IMR-90 (cell line): ENCODE results near the gene ZNF497.

Experiments used
- BHLHE40 ChIP-seq: fragments of 150-350 bp; IDR thresholded peaks from 2 replicates; pipeline ENCODE4 v1.6.1; 2016; ENCODE audit warnings: mild to moderate bottlenecking, low read depth, low read length
- CHD1 ChIP-seq: IDR thresholded peaks from 2 replicates; pipeline ENCODE4 v1.6.1; 2012; ENCODE audit warnings: low read depth, low read length, improper control_type of control experiment
- MXI1 ChIP-seq: IDR thresholded peaks from 2 replicates; pipeline ENCODE4 v1.6.1; 2012; ENCODE audit warnings: low read depth, mild to moderate bottlenecking, low read length, moderate library complexity, borderline replicate concordance
- POLR2A ChIP-seq: IDR thresholded peaks from 2 replicates; pipeline ENCODE4 v1.6.1; 2012; ENCODE audit warnings: mild to moderate bottlenecking, low read depth, low read length
- RAD21 ChIP-seq: IDR thresholded peaks from 2 replicates; pipeline ENCODE4 v1.6.1; 2012; ENCODE audit warnings: low read length, improper control_type of control experiment
- TF ChIP-seq, protein P1 (sequence below): conservative IDR thresholded peaks from 2 replicates; pipeline ENCODE4 v1.5.1; 2012; ENCODE audit warnings: mild to moderate bottlenecking, low read depth, low read length, improper control_type of control experiment

DNA sequence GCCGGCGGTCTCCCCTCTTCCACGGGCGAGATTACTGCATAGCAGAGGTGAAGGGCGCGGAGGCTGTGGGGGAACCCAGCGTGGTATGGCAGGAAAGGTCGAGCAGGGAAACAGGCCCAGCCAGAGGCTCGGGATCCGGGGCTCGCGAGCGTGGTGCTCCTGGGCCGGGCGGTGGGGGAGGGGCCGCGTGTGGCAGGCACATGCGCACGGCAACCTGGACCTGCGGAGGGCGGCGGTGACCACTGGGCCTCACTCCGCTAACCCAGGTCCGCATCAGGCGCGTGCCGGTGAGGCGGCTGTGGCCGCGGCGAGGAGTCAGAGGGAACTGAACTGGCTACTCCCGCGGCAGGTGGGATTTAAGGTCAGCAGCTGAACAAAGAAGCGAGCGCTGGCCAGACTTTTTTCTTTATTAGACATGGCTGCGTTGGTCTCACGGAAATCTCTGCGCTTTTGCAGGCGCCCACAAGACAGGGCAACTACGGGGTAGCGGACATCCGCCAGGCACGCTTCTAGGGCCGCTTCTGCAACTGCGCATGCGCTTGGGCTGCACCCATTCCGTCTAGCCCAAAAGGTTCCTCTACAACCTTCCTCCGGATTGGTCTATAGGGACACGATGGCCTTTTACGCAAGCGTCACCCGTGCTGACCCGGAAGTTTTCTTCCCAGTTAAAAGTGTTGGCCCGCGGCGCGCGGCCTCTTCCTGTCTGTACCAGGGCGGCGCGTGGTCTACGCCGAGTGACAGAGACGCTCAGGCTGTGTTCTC is 24.2 kb upstream of the ZNF497 start, which contains the start of gene RPS5:
- TF ChIP-seq RAD21 (no peak), MXI1 (peak; percentile 99), POLR2A (peak; percentile 99), CHD1 (peak; percentile 73; the same call in 1 of the 2 replicates), BHLHE40 (peak; percentile 83)
- TF ChIP-seq, protein P1, sequence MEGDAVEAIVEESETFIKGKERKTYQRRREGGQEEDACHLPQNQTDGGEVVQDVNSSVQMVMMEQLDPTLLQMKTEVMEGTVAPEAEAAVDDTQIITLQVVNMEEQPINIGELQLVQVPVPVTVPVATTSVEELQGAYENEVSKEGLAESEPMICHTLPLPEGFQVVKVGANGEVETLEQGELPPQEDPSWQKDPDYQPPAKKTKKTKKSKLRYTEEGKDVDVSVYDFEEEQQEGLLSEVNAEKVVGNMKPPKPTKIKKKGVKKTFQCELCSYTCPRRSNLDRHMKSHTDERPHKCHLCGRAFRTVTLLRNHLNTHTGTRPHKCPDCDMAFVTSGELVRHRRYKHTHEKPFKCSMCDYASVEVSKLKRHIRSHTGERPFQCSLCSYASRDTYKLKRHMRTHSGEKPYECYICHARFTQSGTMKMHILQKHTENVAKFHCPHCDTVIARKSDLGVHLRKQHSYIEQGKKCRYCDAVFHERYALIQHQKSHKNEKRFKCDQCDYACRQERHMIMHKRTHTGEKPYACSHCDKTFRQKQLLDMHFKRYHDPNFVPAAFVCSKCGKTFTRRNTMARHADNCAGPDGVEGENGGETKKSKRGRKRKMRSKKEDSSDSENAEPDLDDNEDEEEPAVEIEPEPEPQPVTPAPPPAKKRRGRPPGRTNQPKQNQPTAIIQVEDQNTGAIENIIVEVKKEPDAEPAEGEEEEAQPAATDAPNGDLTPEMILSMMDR, result no peak
